Left ventricle myocardium inferior (tissue), 1 donor: ENCODE results near the gene DLG2. TPM values are rescaled to one million over a fixed set of nuclear protein-coding genes. Genes with fewer than 3 reads are reported as not detected.

Source experiments
- DNase-seq: peaks from one replicate; pipeline ENCODE4 v3.0.0-alpha.2; 2020
- H3K27ac ChIP-seq: fragments of 200-600 bp; replicated peaks from 2 replicates; pipeline ENCODE4 v1.8.0; 2021
- H3K27me3 ChIP-seq: fragments of 200-600 bp; 2 replicates; pipeline ENCODE4 v1.8.0; 2021; ENCODE audit warnings: low read depth
- H3K36me3 ChIP-seq: fragments of 200-600 bp; 2 replicates; pipeline ENCODE4 v1.8.0; 2021
- H3K4me1 ChIP-seq: fragments of 200-600 bp; 2 replicates; pipeline ENCODE4 v1.8.0; 2021
- H3K4me3 ChIP-seq: fragments of 200-600 bp; 2 replicates; pipeline ENCODE4 v1.8.0; 2021; ENCODE audit warnings: mild to moderate bottlenecking, moderate library complexity
- H3K9me3 ChIP-seq: fragments of 200-600 bp; replicated peaks from 2 replicates; pipeline ENCODE4 v1.8.0; 2021
- intact Hi-C: fragments of 100-400 bp; cut with micrococcal nuclease; formaldehyde crosslinking; loops from one replicate; pipeline ENCODE4 v1.11.0; 2022
- total RNA-seq: library from RNA; stranded (reverse); fragmentation: NEBNext Ultra II Directional; extraction: Animal tissue kit (Norgen Biotek cat#: 25700); gene quantifications from one replicate; pipeline ENCODE4 v1.2.1, GENCODE V29; 2021
- TF ChIP-seq, protein P1 (sequence below): fragments of 200-600 bp; IDR thresholded peaks from 2 replicates; pipeline ENCODE4 v1.8.0; 2021; ENCODE audit warnings: antibody characterized with exemption, mild to moderate bottlenecking, borderline replicate concordance
- donor health status: DM: no; HTN: yes; CAD: no; lungs with severe emphysema.

The DLG2 gene
- total RNA-seq, 1 donor from 2014 or later, result 6.5 TPM

GRCh38 chr11:84655712-84656111, 971.4 kb downstream of the DLG2 start:
- H3K27ac ChIP-seq, result no peak overlapping the region
- intact Hi-C loops, result no loop called here
- no peak for DNase-seq
- TF ChIP-seq, protein P1, sequence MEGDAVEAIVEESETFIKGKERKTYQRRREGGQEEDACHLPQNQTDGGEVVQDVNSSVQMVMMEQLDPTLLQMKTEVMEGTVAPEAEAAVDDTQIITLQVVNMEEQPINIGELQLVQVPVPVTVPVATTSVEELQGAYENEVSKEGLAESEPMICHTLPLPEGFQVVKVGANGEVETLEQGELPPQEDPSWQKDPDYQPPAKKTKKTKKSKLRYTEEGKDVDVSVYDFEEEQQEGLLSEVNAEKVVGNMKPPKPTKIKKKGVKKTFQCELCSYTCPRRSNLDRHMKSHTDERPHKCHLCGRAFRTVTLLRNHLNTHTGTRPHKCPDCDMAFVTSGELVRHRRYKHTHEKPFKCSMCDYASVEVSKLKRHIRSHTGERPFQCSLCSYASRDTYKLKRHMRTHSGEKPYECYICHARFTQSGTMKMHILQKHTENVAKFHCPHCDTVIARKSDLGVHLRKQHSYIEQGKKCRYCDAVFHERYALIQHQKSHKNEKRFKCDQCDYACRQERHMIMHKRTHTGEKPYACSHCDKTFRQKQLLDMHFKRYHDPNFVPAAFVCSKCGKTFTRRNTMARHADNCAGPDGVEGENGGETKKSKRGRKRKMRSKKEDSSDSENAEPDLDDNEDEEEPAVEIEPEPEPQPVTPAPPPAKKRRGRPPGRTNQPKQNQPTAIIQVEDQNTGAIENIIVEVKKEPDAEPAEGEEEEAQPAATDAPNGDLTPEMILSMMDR, result no peak
- no peaks in the 10 kb centered on the region for H3K27me3 ChIP-seq
- H3K9me3 ChIP-seq, result no peaks in the 10 kb centered on the region
- no peaks in the 10 kb centered on the region for H3K4me1 ChIP-seq
- H3K4me3 ChIP-seq, result no peak overlapping the region
- H3K36me3 ChIP-seq, result no peaks in the 10 kb centered on the region

GRCh38 chr11:84648471-84648870, 978.7 kb downstream of the DLG2 start:
- Histone ChIP-seq H3K9me3 (no peaks in the 10 kb centered on the region), H3K4me1 (no peaks in the 10 kb centered on the region), H3K27ac (no peak overlapping the region), H3K4me3 (no peak overlapping the region), H3K27me3 (no peaks in the 10 kb centered on the region), H3K36me3 (no peaks in the 10 kb centered on the region)
- no peak for DNase-seq
- intact Hi-C loops, result no loop called here
- TF ChIP-seq, protein P1, result no peak

GRCh38 chr11:84645988-84646694, 981.0 kb downstream of the DLG2 start:
- H3K4me1 ChIP-seq, result no peaks in the 10 kb centered on the region
- TF ChIP-seq, protein P1, result no peak
- DNase-seq, result no peak
- H3K27ac ChIP-seq, result no peak overlapping the region
- no peak overlapping the region for H3K4me3 ChIP-seq
- no peaks in the 10 kb centered on the region for H3K27me3 ChIP-seq
- intact Hi-C loops, result no loop called here
- no peaks in the 10 kb centered on the region for H3K9me3 ChIP-seq
- H3K36me3 ChIP-seq, result no peaks in the 10 kb centered on the region

DNA sequence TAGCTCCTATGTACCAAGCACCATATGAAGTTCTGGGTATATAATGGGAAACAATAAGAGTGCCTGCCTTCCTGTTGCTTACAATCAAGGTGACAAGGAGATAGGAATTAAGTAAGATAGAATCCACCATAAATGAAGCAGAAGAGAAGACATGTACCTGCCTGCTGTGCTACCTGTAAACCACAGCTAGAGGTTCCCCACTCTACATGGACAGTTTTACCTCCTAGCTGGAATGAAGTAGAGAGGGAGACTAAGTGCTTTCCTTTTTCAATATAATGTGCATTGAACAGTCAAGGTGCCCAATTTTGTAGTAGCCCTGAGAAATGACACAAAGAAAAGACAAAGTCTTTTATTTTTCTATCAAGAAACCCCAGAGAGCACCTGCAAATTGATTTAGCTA, 984.6 kb downstream of the DLG2 start:
- Histone ChIP-seq H3K36me3 (no peaks in the 10 kb centered on the region), H3K27me3 (no peaks in the 10 kb centered on the region), H3K4me3 (no peak overlapping the region), H3K27ac (no peak overlapping the region), H3K9me3 (no peaks in the 10 kb centered on the region), H3K4me1 (no peaks in the 10 kb centered on the region)
- TF ChIP-seq, protein P1, result no peak
- intact Hi-C loops, result no loop called here
- DNase-seq, result no peak

- no peak overlapping the region for H3K27ac ChIP-seq
- H3K36me3 ChIP-seq, result no peaks in the 10 kb centered on the region
- H3K4me1 ChIP-seq, result peaks cover 3% of the 10 kb centered on the region
- H3K4me3 ChIP-seq, result no peak overlapping the region
- H3K9me3 ChIP-seq, result no peaks in the 10 kb centered on the region
- TF ChIP-seq, protein P1, result no peak
- H3K27me3 ChIP-seq, result no peaks in the 10 kb centered on the region
- intact Hi-C loops, result no loop called here
- no peak for DNase-seq
Observed at GRCh38 chr11:84634309-84634708, 992.8 kb downstream of the DLG2 start.
